Tibial nerve (tissue), 4 donors: ENCODE data around the gene ADGRL1. TPM values are rescaled to one million over a fixed set of nuclear protein-coding genes. Genes with fewer than 3 reads are reported as not detected.
"Not testable (repeated sequence)": the region's sequence is repeated elsewhere in the genome, so short reads cannot be mapped to it uniquely, and the experiment has no call there.

Source experiments
- DNase-seq, 2 donors: peaks; one replicate each; pipeline ENCODE4 v3.0.0-alpha.2; 2019; ENCODE audit warnings: low spot score in 2 of 2
- H3K27ac ChIP-seq, 4 donors: fragments of 200-600 bp; sonication (generic) in 3 of 4; one replicate each; pipeline ENCODE4 v1.5.1; 2017 to 2019; ENCODE audit warnings: mild to moderate bottlenecking in 1 of 4
- H3K27me3 ChIP-seq, 2 donors: fragments of 200-600 bp; sonication (generic) in 1 of 2; one replicate each; pipeline versions ENCODE4 v1.5.1 to v1.6.0; 2017 to 2019
- H3K36me3 ChIP-seq, 3 donors: fragments of 200-600 bp; sonication (generic); one replicate each; pipeline ENCODE4 v1.5.1; 2018 to 2019
- H3K4me1 ChIP-seq, 4 donors: fragments of 200-600 bp; sonication (generic) in 3 of 4; one replicate each; pipeline ENCODE4 v1.5.1; 2017 to 2019
- H3K4me3 ChIP-seq, 4 donors: fragments of 200-600 bp; sonication (generic) in 3 of 4; one replicate each; pipeline ENCODE4 v1.5.1; 2017 to 2019; ENCODE audit warnings: mild to moderate bottlenecking in 1 of 4, moderate library complexity in 1 of 4
- H3K9me3 ChIP-seq, 4 donors: fragments of 200-600 bp; sonication (generic) in 3 of 4; one replicate each; pipeline ENCODE4 v1.5.1; 2017 to 2019
- EP300 ChIP-seq, 2 donors: sonication (generic); formaldehyde crosslinking; IDR thresholded peaks; one replicate each; pipeline ENCODE4 v1.6.1; 2017; ENCODE audit warnings: antibody characterized with exemption in 2 of 2, mild to moderate bottlenecking in 1 of 2
- POLR2A ChIP-seq, 2 donors: fragments of 450-650 bp; IDR thresholded peaks; one replicate each; pipeline ENCODE4 v1.6.1; 2017; ENCODE audit warnings: antibody characterized with exemption in 2 of 2, mild to moderate bottlenecking in 2 of 2, moderate library complexity in 2 of 2
- WGBS, 2 donors: methylation state at CpG; one replicate each; pipeline ENCODE4 v1.1.5; 2018; 5-methylcytosine and 5-hydroxymethylcytosine counted together
- total RNA-seq, 4 donors: library from RNA; depleted of rRNA; stranded (reverse); fragments of >200 nt; gene quantifications; one replicate each; pipeline ENCODE4 v1.1.0, GENCODE V29; 2016
- TF ChIP-seq, protein P1 (sequence below), 5 experiments: fragments of 200-600 bp in 3 of 5; fragments of 450-650 bp in 2 of 5; sonication (generic) in 3 of 5; IDR thresholded peaks; one replicate each; pipeline ENCODE4 v1.5.1; 2016 to 2019; ENCODE audit warnings: antibody characterized with exemption in 5 of 5, mild to moderate bottlenecking in 3 of 5, moderate library complexity in 2 of 5

ADGRL1 gene
- total RNA-seq, 4 donors from 2014 or later = 8.0 to 17.5 (median 11.2) TPM

DNA sequence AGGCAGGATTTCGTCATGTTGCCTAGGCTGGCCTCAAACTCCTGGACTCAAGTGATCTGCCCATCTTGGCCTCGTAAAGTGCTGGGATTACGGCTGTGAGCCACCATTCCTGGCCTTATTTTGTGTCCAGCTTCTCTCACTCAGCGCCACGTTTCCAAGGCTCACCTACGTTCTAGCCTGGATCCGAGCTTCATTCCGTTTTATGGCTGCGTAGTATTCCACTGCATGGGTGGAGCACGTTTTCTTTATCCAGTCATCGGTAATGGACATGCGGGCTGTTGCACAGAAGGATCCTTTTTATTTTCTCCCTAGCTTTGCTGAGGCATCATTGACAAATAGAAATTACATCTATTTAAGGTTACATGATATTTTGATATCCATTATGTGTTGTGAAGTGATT, 16.6 kb downstream of the ADGRL1 start:
- H3K27ac ChIP-seq = no peak overlapping the region
- no peak for DNase-seq
- WGBS, 2 donors = 95 to 96% methylated on average over 12 of the region's 12 CpGs
- TF ChIP-seq, protein P1, sequence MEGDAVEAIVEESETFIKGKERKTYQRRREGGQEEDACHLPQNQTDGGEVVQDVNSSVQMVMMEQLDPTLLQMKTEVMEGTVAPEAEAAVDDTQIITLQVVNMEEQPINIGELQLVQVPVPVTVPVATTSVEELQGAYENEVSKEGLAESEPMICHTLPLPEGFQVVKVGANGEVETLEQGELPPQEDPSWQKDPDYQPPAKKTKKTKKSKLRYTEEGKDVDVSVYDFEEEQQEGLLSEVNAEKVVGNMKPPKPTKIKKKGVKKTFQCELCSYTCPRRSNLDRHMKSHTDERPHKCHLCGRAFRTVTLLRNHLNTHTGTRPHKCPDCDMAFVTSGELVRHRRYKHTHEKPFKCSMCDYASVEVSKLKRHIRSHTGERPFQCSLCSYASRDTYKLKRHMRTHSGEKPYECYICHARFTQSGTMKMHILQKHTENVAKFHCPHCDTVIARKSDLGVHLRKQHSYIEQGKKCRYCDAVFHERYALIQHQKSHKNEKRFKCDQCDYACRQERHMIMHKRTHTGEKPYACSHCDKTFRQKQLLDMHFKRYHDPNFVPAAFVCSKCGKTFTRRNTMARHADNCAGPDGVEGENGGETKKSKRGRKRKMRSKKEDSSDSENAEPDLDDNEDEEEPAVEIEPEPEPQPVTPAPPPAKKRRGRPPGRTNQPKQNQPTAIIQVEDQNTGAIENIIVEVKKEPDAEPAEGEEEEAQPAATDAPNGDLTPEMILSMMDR (IDR thresholded peaks at IDR 0.05) = no peak
- TF ChIP-seq POLR2A (IDR thresholded peaks at IDR 0.05) (no peak), EP300 (IDR thresholded peaks at IDR 0.05) (no peak)
- H3K9me3 ChIP-seq = no peaks in the 10 kb centered on the region
- H3K27me3 ChIP-seq = no peaks in the 10 kb centered on the region
- no peaks in the 10 kb centered on the region for H3K36me3 ChIP-seq
- no peak overlapping the region for H3K4me3 ChIP-seq
- H3K4me1 ChIP-seq = no peaks in the 10 kb centered on the region

DNA sequence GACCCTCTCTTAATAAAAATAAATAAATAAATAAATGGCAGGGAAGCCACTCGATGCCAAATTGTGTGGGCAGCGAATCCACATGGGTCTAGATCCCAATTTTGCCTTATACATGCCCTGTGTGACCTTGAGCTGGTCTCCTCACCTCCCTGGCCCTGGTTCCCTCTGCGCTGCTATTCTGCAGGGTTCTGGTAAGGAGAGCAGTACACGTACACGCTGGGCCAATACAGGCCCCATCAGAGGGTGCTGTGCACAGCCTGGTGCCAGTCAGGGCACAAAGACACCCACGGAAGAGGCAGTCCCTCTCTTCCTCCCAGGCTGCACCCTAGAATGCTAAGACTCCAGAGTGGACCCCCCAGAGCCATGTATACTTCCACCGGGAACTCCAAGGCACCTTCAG, 17.9 kb downstream of the ADGRL1 start:
- H3K4me3 ChIP-seq, H3K27ac ChIP-seq, H3K4me1 ChIP-seq, H3K36me3 ChIP-seq, H3K9me3 ChIP-seq, DNase-seq, H3K27me3 ChIP-seq: not testable (repeated sequence)
- 88 to 91% methylated on average over 7 of the region's 7 CpGs for WGBS, 2 donors

DNA sequence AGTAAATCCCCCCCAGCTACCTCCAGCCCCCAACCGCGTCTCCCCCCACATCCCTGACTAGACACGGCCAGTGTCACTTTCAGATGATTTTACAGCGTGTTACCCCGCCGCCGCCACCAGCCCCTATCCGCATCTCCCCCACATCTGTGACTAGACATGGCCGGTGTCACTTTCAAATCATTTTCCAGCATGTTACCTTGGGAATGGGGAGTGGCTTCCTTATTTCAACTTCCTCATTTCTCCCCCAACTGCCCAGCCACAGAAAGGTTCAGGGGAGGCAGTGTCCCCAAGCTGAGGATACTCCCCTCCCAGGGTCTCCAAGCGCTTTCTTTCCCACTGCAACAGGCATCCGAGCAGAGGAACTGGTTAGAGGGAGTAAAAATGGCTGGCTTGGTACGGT, 18.4 kb downstream of the ADGRL1 start:
- Histone ChIP-seq H3K9me3 (no peaks in the 10 kb centered on the region), H3K36me3 (no peaks in the 10 kb centered on the region), H3K27me3 (no peaks in the 10 kb centered on the region), H3K4me1 (no peaks in the 10 kb centered on the region), H3K4me3 (no peak overlapping the region), H3K27ac (no peak overlapping the region)
- TF ChIP-seq POLR2A (IDR thresholded peaks at IDR 0.05) (no peak), EP300 (IDR thresholded peaks at IDR 0.05) (no peak)
- TF ChIP-seq, protein P1 (IDR thresholded peaks at IDR 0.05) = no peak
- no peak for DNase-seq
- 81 to 83% methylated on average over 12 of the region's 12 CpGs for WGBS, 2 donors

DNA sequence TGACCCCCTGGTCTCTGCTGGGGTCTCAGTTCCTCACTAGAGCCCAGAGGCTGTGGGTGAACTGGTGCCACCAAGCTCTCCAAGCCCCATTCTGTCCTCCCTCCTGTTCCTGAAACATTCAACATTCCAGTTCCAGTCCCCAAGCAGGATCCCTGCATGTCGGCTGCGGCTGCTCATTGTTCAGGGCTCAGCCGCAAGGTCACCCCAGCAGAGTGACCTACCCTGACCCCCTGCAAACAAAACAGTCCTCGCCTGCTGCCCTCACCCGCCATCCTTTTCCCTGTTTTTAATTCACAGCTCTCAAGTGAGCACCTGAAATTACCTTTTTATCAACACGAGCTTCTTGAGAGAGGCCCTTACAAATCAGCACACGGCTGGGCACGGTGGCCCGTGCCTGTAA, 19.3 kb downstream of the ADGRL1 start:
- not testable (repeated sequence) for H3K4me1 ChIP-seq, H3K9me3 ChIP-seq, H3K4me3 ChIP-seq, H3K27ac ChIP-seq, DNase-seq, H3K36me3 ChIP-seq, H3K27me3 ChIP-seq
- 77 to 79% methylated on average over 9 of the region's 9 CpGs for WGBS, 2 donors

DNA sequence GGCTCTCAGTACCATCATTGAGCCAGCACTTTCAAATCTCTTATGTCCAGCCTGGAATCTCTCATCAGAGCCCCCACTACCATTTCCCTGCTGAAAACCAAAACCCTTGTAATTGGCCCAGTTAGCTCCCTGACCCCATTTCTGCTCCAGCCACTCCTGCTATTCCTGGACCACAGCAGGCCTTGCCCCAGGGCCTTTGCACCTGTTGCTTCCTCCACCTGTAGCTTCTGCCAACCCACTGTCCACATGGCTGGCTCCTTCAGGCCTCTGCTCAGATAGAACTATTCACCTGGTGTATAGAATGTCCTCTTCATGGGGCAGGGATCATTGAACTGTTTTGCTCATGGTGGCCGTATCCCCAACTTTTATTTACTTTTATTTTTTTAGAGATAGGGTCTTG, 20.3 kb downstream of the ADGRL1 start:
- not testable (repeated sequence) for DNase-seq, H3K9me3 ChIP-seq, H3K36me3 ChIP-seq, H3K27me3 ChIP-seq, H3K4me1 ChIP-seq, H3K4me3 ChIP-seq, H3K27ac ChIP-seq
- WGBS, 2 donors = 92 to 96% methylated on average over 1 of the region's 1 CpG

DNA sequence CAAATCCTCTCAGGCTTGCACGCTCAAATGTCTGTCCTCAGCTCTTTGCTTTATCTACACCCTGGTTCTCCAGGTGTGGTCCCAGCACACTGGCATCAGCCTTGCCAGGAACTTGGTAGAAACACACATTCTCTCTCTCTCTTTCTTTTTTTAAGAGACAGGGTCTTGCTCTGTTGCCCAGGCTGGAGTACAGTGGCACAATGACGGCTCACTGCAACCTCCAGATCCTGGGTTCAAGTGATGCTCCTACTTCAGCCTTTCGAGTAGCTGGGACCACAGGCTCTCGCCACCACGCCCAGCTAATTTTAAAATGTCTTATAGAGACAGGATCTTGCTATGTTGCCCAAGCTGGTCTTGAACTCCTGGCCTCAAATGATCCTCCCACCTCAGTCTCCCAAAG, 20.8 kb downstream of the ADGRL1 start:
- WGBS, 2 donors = 95 to 97% methylated on average over 5 of the region's 5 CpGs
- TF ChIP-seq EP300 (IDR thresholded peaks at IDR 0.05) (no peak), POLR2A (IDR thresholded peaks at IDR 0.05) (no peak)
- TF ChIP-seq, protein P1 (IDR thresholded peaks at IDR 0.05) = no peak
- Histone ChIP-seq H3K27me3 (no peaks in the 10 kb centered on the region), H3K27ac (no peak overlapping the region), H3K4me1 (no peaks in the 10 kb centered on the region), H3K36me3 (no peaks in the 10 kb centered on the region), H3K9me3 (no peaks in the 10 kb centered on the region), H3K4me3 (no peak overlapping the region)
- no peak for DNase-seq

DNA sequence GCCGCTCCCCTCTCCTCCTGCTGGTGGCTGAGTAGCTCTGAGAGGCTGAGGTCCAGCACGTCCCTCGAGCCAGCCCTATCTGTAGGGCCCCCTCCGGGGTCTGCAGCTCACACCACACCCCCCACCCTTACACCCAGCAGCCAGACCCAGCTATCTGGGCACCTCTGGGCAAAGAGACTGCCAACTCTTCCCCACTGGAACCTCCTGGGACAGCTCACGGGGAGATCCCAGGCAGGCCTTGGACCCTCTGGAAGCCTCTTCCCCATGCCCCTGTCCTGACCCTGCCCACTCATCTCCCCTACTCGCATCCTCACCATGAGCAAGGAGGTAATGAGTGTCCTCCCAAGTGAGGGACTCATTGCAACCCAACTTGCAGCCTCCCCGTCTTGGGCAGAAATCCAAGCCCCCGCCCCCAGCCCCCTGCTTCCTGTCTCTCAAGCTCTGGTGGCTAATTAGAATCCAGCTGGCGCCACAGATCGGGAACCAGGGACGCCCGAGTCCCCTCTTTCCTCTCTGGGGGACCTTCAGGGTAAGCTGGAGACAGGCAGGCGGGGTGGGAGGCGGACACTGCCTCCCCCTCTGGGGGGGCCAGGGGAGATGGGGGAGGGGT, 22.1 kb downstream of the ADGRL1 start:
- H3K36me3 ChIP-seq = no peaks in the 10 kb centered on the region
- no peak for DNase-seq
- H3K4me1 ChIP-seq = no peaks in the 10 kb centered on the region
- no peaks in the 10 kb centered on the region for H3K27me3 ChIP-seq
- no peak overlapping the region for H3K4me3 ChIP-seq
- WGBS, 2 donors = 52 to 56% methylated on average over 10 to 14 of the region's 14 CpGs
- no peak for TF ChIP-seq POLR2A (IDR thresholded peaks at IDR 0.05)
- no peak for TF ChIP-seq EP300 (IDR thresholded peaks at IDR 0.05)
- TF ChIP-seq, protein P1 (IDR thresholded peaks at IDR 0.05) = no peak
- H3K27ac ChIP-seq = no peak overlapping the region
- H3K9me3 ChIP-seq = no peaks in the 10 kb centered on the region
